OCI-LY1 (cell line): Measurements from ENCODE around the gene TSKU.

ENCODE experiments used
- H2AFZ ChIP-seq: fragments of 200-600 bp; sonication (generic), shearing (Covaris generic); 2 replicates; pipeline ENCODE4 v1.6.0; 2014; ENCODE audit warnings: antibody characterized with exemption, mild to moderate bottlenecking, low read length
- H3F3A ChIP-seq: fragments of 200-600 bp; sonication (generic), shearing (Covaris generic); 2 replicates; pipeline ENCODE4 v1.6.0; 2014; ENCODE audit warnings: mild to moderate bottlenecking, antibody characterized with exemption, low read length, moderate library complexity; ENCODE audit not compliant: insufficient read depth
- H3K27ac ChIP-seq: fragments of 200-600 bp; sonication (generic); 2 replicates; pipeline ENCODE4 v1.5.1; 2014; ENCODE audit warnings: low read length, mixed run types, mild to moderate bottlenecking, low read depth; ENCODE audit not compliant: poor library complexity, severe bottlenecking
- H3K27me3 ChIP-seq: fragments of 200-600 bp; sonication (generic); 2 replicates; pipeline ENCODE4 v1.6.0; 2014; ENCODE audit warnings: antibody characterized with exemption, mild to moderate bottlenecking, low read length, moderate library complexity; ENCODE audit not compliant: insufficient read depth
- H3K36me3 ChIP-seq: fragments of 200-600 bp; sonication (generic); 2 replicates; pipeline ENCODE4 v1.6.1; 2014; ENCODE audit warnings: mild to moderate bottlenecking, antibody characterized with exemption, low read length, moderate library complexity, mixed read lengths; ENCODE audit not compliant: insufficient read depth
- H3K4me1 ChIP-seq: fragments of 200-600 bp; sonication (generic); 2 replicates; pipeline ENCODE4 v1.5.1; 2014; ENCODE audit warnings: mild to moderate bottlenecking, low read length, moderate library complexity; ENCODE audit not compliant: insufficient read depth, severe bottlenecking
- H3K4me2 ChIP-seq: fragments of 200-600 bp; sonication (generic), shearing (Covaris generic); 2 replicates; pipeline ENCODE4 v1.6.1; 2014; ENCODE audit warnings: low read length
- H3K4me3 ChIP-seq: fragments of 200-600 bp; sonication (generic); 2 replicates; pipeline ENCODE4 v1.5.1; 2014; ENCODE audit warnings: low read length, low read depth, mild to moderate bottlenecking, mixed read lengths; ENCODE audit not compliant: poor library complexity, severe bottlenecking
- H3K79me2 ChIP-seq: fragments of 200-600 bp; shearing (Covaris generic); 2 replicates; pipeline ENCODE4 v1.6.1; 2016; ENCODE audit warnings: mixed run types, low read length, mixed read lengths; ENCODE audit not compliant: insufficient read depth
- H3K9ac ChIP-seq: fragments of 200-600 bp; sonication (generic), shearing (Covaris generic); 2 replicates; pipeline ENCODE4 v1.6.1; 2014; ENCODE audit warnings: mild to moderate bottlenecking, low read length, mixed read lengths
- H3K9me2 ChIP-seq: fragments of 200-600 bp; sonication (generic), shearing (Covaris generic); 2 replicates; pipeline ENCODE4 v1.6.1; 2014; ENCODE audit warnings: low read depth, mild to moderate bottlenecking, low read length, mixed read lengths
- H3K9me3 ChIP-seq: fragments of 200-600 bp; shearing (Covaris generic); 2 replicates; pipeline ENCODE4 v1.6.1; 2014; ENCODE audit warnings: low read length, mixed read lengths
- H4K20me1 ChIP-seq: fragments of 200-600 bp; sonication (generic), shearing (Covaris generic); 2 replicates; pipeline ENCODE4 v1.6.0; 2016; ENCODE audit warnings: mild to moderate bottlenecking, low read length; ENCODE audit not compliant: insufficient read depth
- EZH2 ChIP-seq: fragments of 200-600 bp; sonication (generic), shearing (Covaris generic); IDR thresholded peaks from 2 replicates; pipeline ENCODE4 v1.8.0; 2017; ENCODE audit warnings: borderline replicate concordance, mixed run types, mild to moderate bottlenecking, antibody characterized with exemption, low read length, moderate library complexity, mixed read lengths
- TF ChIP-seq, protein P1 (sequence below): fragments of 200-600 bp; sonication (generic), shearing (Covaris generic); IDR thresholded peaks from 2 replicates; pipeline ENCODE4 v1.5.1; 2017; ENCODE audit warnings: mild to moderate bottlenecking, antibody characterized with exemption, low read length, moderate library complexity, mixed read lengths

TSKU gene

GRCh38 chr11:76745561-76746207, 37.5 kb upstream of the TSKU start:
- Histone ChIP-seq H3K36me3 (no peaks in the 10 kb centered on the region), H3F3A (no peaks in the 10 kb centered on the region), H2AFZ (no peak overlapping the region), H3K4me1 (no peaks in the 10 kb centered on the region), H3K27ac (no peak overlapping the region), H4K20me1 (no peaks in the 10 kb centered on the region), H3K9ac (no peak overlapping the region), H3K4me3 (no peak overlapping the region), H3K79me2 (no peaks in the 10 kb centered on the region), H3K9me2 (no peaks in the 10 kb centered on the region), H3K9me3 (no peaks in the 10 kb centered on the region), H3K4me2 (no peak overlapping the region), H3K27me3 (0 out of 2 replicates have a peak, but pooled peaks cover 2% of the 10 kb centered on the region)
- TF ChIP-seq EZH2, result no peak
- TF ChIP-seq, protein P1, sequence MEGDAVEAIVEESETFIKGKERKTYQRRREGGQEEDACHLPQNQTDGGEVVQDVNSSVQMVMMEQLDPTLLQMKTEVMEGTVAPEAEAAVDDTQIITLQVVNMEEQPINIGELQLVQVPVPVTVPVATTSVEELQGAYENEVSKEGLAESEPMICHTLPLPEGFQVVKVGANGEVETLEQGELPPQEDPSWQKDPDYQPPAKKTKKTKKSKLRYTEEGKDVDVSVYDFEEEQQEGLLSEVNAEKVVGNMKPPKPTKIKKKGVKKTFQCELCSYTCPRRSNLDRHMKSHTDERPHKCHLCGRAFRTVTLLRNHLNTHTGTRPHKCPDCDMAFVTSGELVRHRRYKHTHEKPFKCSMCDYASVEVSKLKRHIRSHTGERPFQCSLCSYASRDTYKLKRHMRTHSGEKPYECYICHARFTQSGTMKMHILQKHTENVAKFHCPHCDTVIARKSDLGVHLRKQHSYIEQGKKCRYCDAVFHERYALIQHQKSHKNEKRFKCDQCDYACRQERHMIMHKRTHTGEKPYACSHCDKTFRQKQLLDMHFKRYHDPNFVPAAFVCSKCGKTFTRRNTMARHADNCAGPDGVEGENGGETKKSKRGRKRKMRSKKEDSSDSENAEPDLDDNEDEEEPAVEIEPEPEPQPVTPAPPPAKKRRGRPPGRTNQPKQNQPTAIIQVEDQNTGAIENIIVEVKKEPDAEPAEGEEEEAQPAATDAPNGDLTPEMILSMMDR, result no peak

GRCh38 chr11:76747153-76747914, 35.8 kb upstream of the TSKU start:
- H2AFZ ChIP-seq, result no peak overlapping the region
- no peaks in the 10 kb centered on the region for H3K79me2 ChIP-seq
- H3K4me2 ChIP-seq, result no peak overlapping the region
- no peak overlapping the region for H3K9ac ChIP-seq
- H3K4me3 ChIP-seq, result no peak overlapping the region
- no peaks in the 10 kb centered on the region for H3K4me1 ChIP-seq
- H3K27me3 ChIP-seq, result 0 out of 2 replicates have a peak, but pooled peaks cover 2% of the 10 kb centered on the region
- H3K9me3 ChIP-seq, result no peaks in the 10 kb centered on the region
- H3F3A ChIP-seq, result no peaks in the 10 kb centered on the region
- H4K20me1 ChIP-seq, result no peaks in the 10 kb centered on the region
- no peaks in the 10 kb centered on the region for H3K36me3 ChIP-seq
- no peak overlapping the region for H3K27ac ChIP-seq
- H3K9me2 ChIP-seq, result no peaks in the 10 kb centered on the region
- no peak for TF ChIP-seq EZH2
- TF ChIP-seq, protein P1, result no peak

DNA sequence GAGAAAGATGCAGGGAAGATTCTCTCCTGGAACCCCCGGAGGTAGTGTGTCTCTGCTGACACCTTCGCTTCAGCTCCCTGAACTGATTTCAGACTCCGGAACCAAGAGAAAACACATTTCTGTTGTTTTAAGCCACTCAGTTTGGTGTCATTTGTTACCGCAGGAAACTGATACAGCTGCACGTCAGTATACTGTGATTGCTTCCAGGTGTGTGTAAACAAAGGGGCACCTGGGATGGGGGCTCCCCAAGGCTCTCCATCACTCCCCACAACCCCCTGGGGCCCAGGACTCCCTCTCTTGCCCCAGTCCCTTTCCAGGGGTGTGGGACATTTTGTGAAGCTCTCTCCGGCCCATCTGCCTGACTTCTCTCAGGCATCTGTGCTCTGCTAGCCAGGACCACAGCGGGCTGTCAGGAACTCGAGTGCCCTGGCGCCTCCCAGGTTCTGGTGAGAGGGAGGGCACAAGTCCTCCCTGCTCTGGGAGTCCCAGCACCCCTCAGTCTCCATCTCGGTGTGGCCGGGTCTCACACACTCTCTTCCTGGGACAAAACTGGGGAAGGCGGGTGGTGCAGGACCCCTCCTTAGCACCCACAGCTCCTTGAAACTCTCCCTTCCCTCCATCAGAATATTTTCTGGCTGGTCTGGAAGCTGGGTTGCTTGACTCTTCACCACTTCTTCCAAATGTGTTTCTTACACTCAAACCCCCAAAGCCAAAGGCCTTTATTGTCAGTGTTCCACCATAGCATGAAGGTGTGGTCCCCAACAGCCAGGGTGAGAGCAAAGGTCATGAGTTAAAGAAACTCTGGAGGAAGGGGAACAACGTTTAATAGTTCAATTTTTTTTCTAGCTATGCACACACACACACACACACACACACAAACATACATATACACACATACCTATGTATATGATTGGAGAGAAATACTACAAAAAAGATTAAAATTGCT, 35.0 kb upstream of the TSKU start:
- Histone ChIP-seq H3K79me2 (no peaks in the 10 kb centered on the region), H3K4me1 (no peaks in the 10 kb centered on the region), H2AFZ (no peak overlapping the region), H3K9me3 (no peaks in the 10 kb centered on the region), H3K4me3 (no peak overlapping the region), H3K27ac (no peak overlapping the region), H3K9me2 (no peaks in the 10 kb centered on the region), H3F3A (no peaks in the 10 kb centered on the region), H4K20me1 (no peaks in the 10 kb centered on the region), H3K36me3 (no peaks in the 10 kb centered on the region), H3K27me3 (0 out of 2 replicates have a peak, but pooled peaks cover 2% of the 10 kb centered on the region), H3K4me2 (no peak overlapping the region), H3K9ac (no peak overlapping the region)
- no peak for TF ChIP-seq EZH2
- TF ChIP-seq, protein P1, result no peak
